Measurements from ENCODE around the gene GRK4. TPM values are rescaled to one million over a fixed set of nuclear protein-coding genes. Genes with fewer than 3 reads are reported as not detected.

The GRK4 gene
- total and polyA plus RNA-seq, 2 of the 8 experiments (the other 6 are each of a cell fraction or from before 2014, with no cell fraction given): 0.77 to 1.8 TPM

DNA sequence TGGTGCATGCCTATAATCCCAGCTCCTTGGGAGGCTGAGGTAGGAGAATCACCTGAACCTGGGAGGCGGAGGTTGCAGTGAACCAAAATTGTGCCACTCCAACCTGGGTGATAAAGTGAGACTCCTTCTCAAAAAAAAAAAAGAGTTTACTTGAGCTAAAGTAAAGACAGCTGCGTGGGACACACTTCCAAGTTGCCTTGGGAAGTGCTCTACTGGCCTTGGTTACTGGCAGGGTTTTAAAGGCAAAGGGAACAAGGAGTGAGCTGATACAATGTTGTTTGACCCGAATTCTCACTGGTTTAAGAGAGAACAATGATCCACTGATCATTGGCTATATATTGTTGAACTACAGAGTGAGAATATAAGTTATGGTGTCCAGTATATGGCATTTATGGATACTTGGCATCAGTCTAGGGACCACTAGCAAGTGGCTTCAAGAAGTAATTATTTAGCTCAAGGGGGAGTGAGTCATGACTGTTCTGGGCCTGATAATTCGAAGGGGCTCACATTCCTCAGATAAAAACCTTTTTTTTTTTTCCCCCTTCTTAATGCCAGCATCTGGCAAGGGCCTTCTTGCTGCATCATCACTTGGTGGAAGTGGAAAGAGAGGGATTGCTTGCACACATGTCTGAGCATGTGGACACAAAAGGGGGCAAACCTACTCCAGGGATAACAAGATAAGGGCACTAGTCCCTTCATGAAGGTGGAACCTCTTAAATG, 32.3 kb downstream of the GRK4 start:
- H2BK20ac ChIP-seq (ENCODE audit: low read length): no peak overlapping the region
- no peak overlapping the region for H3K14ac ChIP-seq (ENCODE audit: insufficient read length)
- H4K20me1 ChIP-seq (replicated peaks in 1 of 2; ENCODE audit: control insufficient read depth in 1 of 2, insufficient read depth in 2 of 2, low read length in 2 of 2): no peaks in the 10 kb centered on the region
- H2BK15ac ChIP-seq (ENCODE audit: low read length): no peak overlapping the region
- FAIRE-seq (no peak), DNase-seq (ENCODE audit: low read depth in 1 of 2, low spot score in 2 of 2) (no peak)
- H2BK5ac ChIP-seq (ENCODE audit: low read depth, low read length): no peak overlapping the region
- H4K5ac ChIP-seq (ENCODE audit: insufficient read length, low read depth, low read length): no peak overlapping the region
- H3K79me2 ChIP-seq (ENCODE audit: control insufficient read depth in 1 of 2, insufficient read depth in 2 of 2, low read length in 2 of 2): no peaks in the 10 kb centered on the region
- H3K4me2 ChIP-seq (ENCODE audit: insufficient read depth in 1 of 2, low read depth in 2 of 2, low read length in 2 of 2): no peak overlapping the region
- no peak overlapping the region for H3K27ac ChIP-seq (ENCODE audit: low read depth, low read length)
- ChIA-PET CTCF (ENCODE audit: partially characterized antibody) (interaction anchor here (0.6 to 10.2 kb wide), 2 partner anchors 17 to 440 kb away, joined by 3 to 57 read pairs; no protein-coding TSS in a partner anchor), POLR2A (ENCODE audit: partially characterized antibody) (interaction anchor here (0.6 kb wide), 1 partner anchor 758 kb away, joined by 6 read pairs; no protein-coding TSS in a partner anchor)
- H3K18ac ChIP-seq (ENCODE audit: extremely low read depth, low read length): no peak overlapping the region
- H3K79me1 ChIP-seq (ENCODE audit: low read depth, low read length): no peaks in the 10 kb centered on the region
- no peaks in the 10 kb centered on the region for H3K23me2 ChIP-seq (ENCODE audit: low read depth, low read length)
- no peak overlapping the region for H3K23ac ChIP-seq (ENCODE audit: insufficient read length)
- H3K4me1 ChIP-seq (replicated peaks in 1 of 4; ENCODE audit: control insufficient read depth in 3 of 4, insufficient read depth in 4 of 4, low read length in 3 of 4): no peaks in the 10 kb centered on the region; a peak in 1 of 7 replicates
- no peak overlapping the region for H2AK5ac ChIP-seq (ENCODE audit: low read depth, low read length)
- H3K9me3 ChIP-seq (ENCODE audit: insufficient read depth in 2 of 2, low read depth in 1 of 2, low read length in 1 of 2): no peaks in the 10 kb centered on the region
- no peak overlapping the region for H2BK12ac ChIP-seq (ENCODE audit: low read depth, low read length)
- no peak overlapping the region for H4K8ac ChIP-seq (ENCODE audit: extremely low read depth, insufficient read depth, low read length)
- H3K4ac ChIP-seq (replicated peaks; ENCODE audit: insufficient read length, low read depth, low read length): no peak overlapping the region
- H3K9ac ChIP-seq (replicated peaks in 1 of 4; ENCODE audit: extremely low read depth in 1 of 4, low read depth in 3 of 4, low read length in 3 of 4): no peak overlapping the region
- TF ChIP-seq, protein P1, sequence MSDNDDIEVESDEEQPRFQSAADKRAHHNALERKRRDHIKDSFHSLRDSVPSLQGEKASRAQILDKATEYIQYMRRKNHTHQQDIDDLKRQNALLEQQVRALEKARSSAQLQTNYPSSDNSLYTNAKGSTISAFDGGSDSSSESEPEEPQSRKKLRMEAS (IDR thresholded peaks at IDR 0.05): no peak
- TF ChIP-seq TBP (IDR thresholded peaks at IDR 0.05; ENCODE audit: low read depth, low read length) (no peak), EZH2 (IDR thresholded peaks at IDR 0.05; ENCODE audit: low read depth, low read length, severe bottlenecking) (no peak), SP2 (IDR thresholded peaks at IDR 0.05; ENCODE audit: low read length) (no peak), CHD1 (IDR thresholded peaks at IDR 0.05; ENCODE audit: low read depth, low read length) (no peak), SIX5 (IDR thresholded peaks at IDR 0.05; ENCODE audit: low read depth, low read length) (no peak), TAF7 (optimal IDR thresholded peaks at IDR 0.05; ENCODE audit: borderline replicate concordance, low read depth, low read length) (no peak), GTF2F1 (IDR thresholded peaks at IDR 0.05; ENCODE audit: borderline replicate concordance, low read depth, low read length) (no peak), ZNF274 (IDR thresholded peaks at IDR 0.05; ENCODE audit: borderline replicate concordance, extremely low read depth, low read length) (no peak), EP300 (IDR thresholded peaks at IDR 0.05; ENCODE audit: borderline replicate concordance in 1 of 2, low read depth in 2 of 2, low read length in 2 of 2) (no peak)
- no peaks in the 10 kb centered on the region for H3K27me3 ChIP-seq (replicated peaks in 1 of 4; ENCODE audit: control insufficient read depth in 3 of 4, extremely low read depth in 1 of 4, insufficient read depth in 3 of 4, low read length in 3 of 4)
- H3K36me3 ChIP-seq (ENCODE audit: control insufficient read depth in 2 of 4, insufficient read depth in 4 of 4, low read length in 3 of 4): no peaks in the 10 kb centered on the region
- 74% methylated on average over 4 of the region's 4 CpGs; no CpG with 5 or more reads in 1 of the 2 experiments for WGBS, 2 experiments (ENCODE audit: extremely low coverage in 1 of 2, insufficient coverage in 1 of 2, insufficient read length in 1 of 2, insufficient replicate concordance in 2 of 2, low coverage in 1 of 2, low lambda C conversion rate in 2 of 2, missing lambda C conversion rate in 1 of 2)
- H3K4me3 ChIP-seq (ENCODE audit: extremely low read depth in 1 of 4, insufficient read depth in 2 of 4, low read depth in 3 of 4, low read length in 4 of 4): no peak overlapping the region
- H3K56ac ChIP-seq (replicated peaks; ENCODE audit: insufficient read length, low read depth, low read length): no peak overlapping the region
- H2AFZ ChIP-seq (ENCODE audit: low read length): no peak overlapping the region
- no peak overlapping the region for H4K91ac ChIP-seq (replicated peaks; ENCODE audit: insufficient read length, low read length)
- H2BK120ac ChIP-seq (replicated peaks; ENCODE audit: low read depth, low read length): no peak overlapping the region
